ENCODE results near the gene DAB2IP. TPM values are rescaled to one million over a fixed set of nuclear protein-coding genes. Genes with fewer than 3 reads are reported as not detected.

The DAB2IP gene
- total RNA-seq, 2 donors from 2014 or later, result 70.7 to 71.0 TPM

GRCh38 chr9:121770415-121771273 lies 119.2 kb downstream of the DAB2IP start:
- TF ChIP-seq CTCF (conservative IDR thresholded peaks at IDR 0.05), result no peak
- Mint-ChIP-seq H3K27ac (no peak overlapping the region), H3K9me3 (no peaks in the 10 kb centered on the region), H3K4me3 (no peak overlapping the region), H3K36me3 (ENCODE audit: low read depth) (peaks cover 67% of the 10 kb centered on the region), H3K27me3 (ENCODE audit: insufficient read depth) (no peaks in the 10 kb centered on the region), H3K4me1 (no peaks in the 10 kb centered on the region)
- no peak overlapping the region for H3K4me3 ChIP-seq (ENCODE audit: low read length)
- 95 to 98% methylated on average over 7 to 10 of the region's 10 CpGs for WGBS, 2 experiments (ENCODE audit: insufficient coverage in 1 of 2, insufficient read length in 1 of 2)
- H3K27me3 ChIP-seq (ENCODE audit: control insufficient read depth, insufficient read depth, low read length, poor library complexity, severe bottlenecking), result no peaks in the 10 kb centered on the region
- no peaks in the 10 kb centered on the region for H3K4me1 ChIP-seq (ENCODE audit: control insufficient read depth, insufficient read depth, low read length)
- H3K36me3 ChIP-seq (ENCODE audit: control insufficient read depth, insufficient read depth, low read length), result peaks cover 32% of the 10 kb centered on the region
- H3K27ac ChIP-seq (ENCODE audit: low read depth, low read length), result no peak overlapping the region
- H3K9ac ChIP-seq (ENCODE audit: extremely low read depth, low read length, poor library complexity, severe bottlenecking), result no peak overlapping the region
- no peaks in the 10 kb centered on the region for H3K9me3 ChIP-seq (ENCODE audit: control insufficient read depth, low read length)
- no peak for DNase-seq

GRCh38 chr9:121771418-121771817 lies 120.0 kb downstream of the DAB2IP start:
- H3K9ac ChIP-seq (ENCODE audit: extremely low read depth, low read length, poor library complexity, severe bottlenecking), result no peak overlapping the region
- no peaks in the 10 kb centered on the region for H3K4me1 Mint-ChIP-seq
- no peaks in the 10 kb centered on the region for H3K27me3 ChIP-seq (ENCODE audit: control insufficient read depth, insufficient read depth, low read length, poor library complexity, severe bottlenecking)
- WGBS, 2 experiments (ENCODE audit: insufficient coverage in 1 of 2, insufficient read length in 1 of 2), result 93% methylated on average over 5 of the region's 5 CpGs; no CpG with 5 or more reads in 1 of the 2 experiments
- no peak overlapping the region for H3K4me3 ChIP-seq (ENCODE audit: low read length)
- H3K4me3 Mint-ChIP-seq, result no peak overlapping the region
- no peaks in the 10 kb centered on the region for H3K27me3 Mint-ChIP-seq (ENCODE audit: insufficient read depth)
- peak overlapping the region; percentile 47 for H3K27ac ChIP-seq (ENCODE audit: low read depth, low read length)
- no peak overlapping the region for H3K27ac Mint-ChIP-seq
- no peak for DNase-seq
- peaks cover 71% of the 10 kb centered on the region for H3K36me3 Mint-ChIP-seq (ENCODE audit: low read depth)
- no peaks in the 10 kb centered on the region for H3K4me1 ChIP-seq (ENCODE audit: control insufficient read depth, insufficient read depth, low read length)
- H3K9me3 ChIP-seq (ENCODE audit: control insufficient read depth, low read length), result no peaks in the 10 kb centered on the region
- no peaks in the 10 kb centered on the region for H3K9me3 Mint-ChIP-seq
- H3K36me3 ChIP-seq (ENCODE audit: control insufficient read depth, insufficient read depth, low read length), result peaks cover 37% of the 10 kb centered on the region
- no peak for TF ChIP-seq CTCF (conservative IDR thresholded peaks at IDR 0.05)

GRCh38 chr9:121771851-121772599 lies 120.6 kb downstream of the DAB2IP start:
- Histone ChIP-seq H3K27ac (ENCODE audit: low read depth, low read length) (peak overlapping the region; percentile 32), H3K4me1 (ENCODE audit: control insufficient read depth, insufficient read depth, low read length) (no peaks in the 10 kb centered on the region), H3K9ac (ENCODE audit: extremely low read depth, low read length, poor library complexity, severe bottlenecking) (no peak overlapping the region), H3K4me3 (ENCODE audit: low read length) (no peak overlapping the region), H3K27me3 (ENCODE audit: control insufficient read depth, insufficient read depth, low read length, poor library complexity, severe bottlenecking) (no peaks in the 10 kb centered on the region), H3K36me3 (ENCODE audit: control insufficient read depth, insufficient read depth, low read length) (peaks cover 40% of the 10 kb centered on the region), H3K9me3 (ENCODE audit: control insufficient read depth, low read length) (no peaks in the 10 kb centered on the region)
- no peak for DNase-seq
- Mint-ChIP-seq H3K36me3 (ENCODE audit: low read depth) (peaks cover 71% of the 10 kb centered on the region), H3K4me3 (no peak overlapping the region), H3K4me1 (no peaks in the 10 kb centered on the region), H3K9me3 (no peaks in the 10 kb centered on the region), H3K27ac (peak overlapping the region; percentile 21), H3K27me3 (ENCODE audit: insufficient read depth) (no peaks in the 10 kb centered on the region)
- TF ChIP-seq CTCF (conservative IDR thresholded peaks at IDR 0.05), result no peak
- 94 to 97% methylated on average over 15 to 16 of the region's 16 CpGs for WGBS, 2 experiments (ENCODE audit: insufficient coverage in 1 of 2, insufficient read length in 1 of 2)
